Lung (tissue), 12 donors: ENCODE measurements around the gene DARS1. TPM values are rescaled to one million over a fixed set of nuclear protein-coding genes. Genes with fewer than 3 reads are reported as not detected.

Source experiments
- ATAC-seq: fragments of 200-7000 bp; cut with Tn5 transposase; one replicate; pipeline ENCODE4 v1.9.1; 2020; ENCODE audit warnings: moderate number of reproducible peaks; ENCODE audit not compliant: insufficient read depth, low FRiP score
- DNase-seq, 3 donors: peaks; one replicate each; pipeline ENCODE4 v3.0.0-alpha.2; 2013 to 2017
- H3K27ac ChIP-seq, 2 donors: one replicate each; pipeline ENCODE4 v1.5.1; 2013; ENCODE audit warnings: mild to moderate bottlenecking in 2 of 2, moderate library complexity in 2 of 2, control low read depth in 1 of 2, inconsistent platforms in 1 of 2, low read depth in 1 of 2, low read length in 1 of 2
- H3K27me3 ChIP-seq, 3 donors: one replicate each; pipeline ENCODE4 v1.5.1; 2013; ENCODE audit warnings: low read length in 2 of 3; ENCODE audit not compliant: control insufficient read depth in 3 of 3, insufficient read depth in 3 of 3
- H3K36me3 ChIP-seq, 4 donors: one replicate each; pipeline ENCODE4 v1.5.1; 2013; ENCODE audit warnings: low read length in 4 of 4, mild to moderate bottlenecking in 1 of 4, moderate library complexity in 1 of 4; ENCODE audit not compliant: control insufficient read depth in 4 of 4, insufficient read depth in 4 of 4
- H3K4me1 ChIP-seq, 5 donors: one replicate each; pipeline ENCODE4 v1.5.1; 2013; ENCODE audit warnings: low read length in 5 of 5, mild to moderate bottlenecking in 2 of 5, moderate library complexity in 1 of 5; ENCODE audit not compliant: control insufficient read depth in 5 of 5, insufficient read depth in 5 of 5
- H3K4me3 ChIP-seq: one replicate; pipeline ENCODE4 v1.5.1; 2013; ENCODE audit warnings: mild to moderate bottlenecking, control low read depth, moderate library complexity
- H3K9ac ChIP-seq, 2 donors: one replicate each; pipeline ENCODE4 v1.5.1; 2013; ENCODE audit warnings: low read length in 2 of 2, control low read depth in 1 of 2; ENCODE audit not compliant: insufficient read depth in 1 of 2
- H3K9me3 ChIP-seq, 4 donors: one replicate each; pipeline ENCODE4 v1.5.1; 2013; ENCODE audit warnings: low read length in 3 of 4, mild to moderate bottlenecking in 1 of 4, moderate library complexity in 1 of 4; ENCODE audit not compliant: control insufficient read depth in 4 of 4, insufficient read depth in 3 of 4
- CTCF ChIP-seq: IDR thresholded peaks from 2 replicates; pipeline ENCODE4 v1.5.1; 2012; ENCODE audit warnings: mild to moderate bottlenecking; ENCODE audit errors: control extremely low read depth, extremely low read depth
- WGBS, 2 donors: extraction: QIAGEN DNeasy Blood & Tissue Kit; methylation state at CpG; one replicate each; pipeline ENCODE4 v1.1.7; 2013; 5-methylcytosine and 5-hydroxymethylcytosine counted together
- polyA plus RNA-seq, 2 donors: library from polyadenylated mRNA; stranded (reverse); fragments of 200-250 nt; gene quantifications; one replicate each; pipeline ENCODE4 v1.2.1, GENCODE V29; 2013
- total RNA-seq, 2 donors: library from RNA; depleted of rRNA in 1 of 2; stranded (reverse); fragments of >200 nt in 1 of 2; gene quantifications; one replicate each; pipeline ENCODE4 v1.2.1, GENCODE V29; 2014 to 2021
- donor health status: control.
- donor health status: control.
- donor health status: Bipolar disorder and iron deficiency.
- donor health status: healthy.
- donor health status: DM: yes; HTN: yes; CAD: no.

The DARS1 gene
- total and polyA plus RNA-seq, 4 donors = 47.2 to 77.9 (median 58.7) TPM

DNA sequence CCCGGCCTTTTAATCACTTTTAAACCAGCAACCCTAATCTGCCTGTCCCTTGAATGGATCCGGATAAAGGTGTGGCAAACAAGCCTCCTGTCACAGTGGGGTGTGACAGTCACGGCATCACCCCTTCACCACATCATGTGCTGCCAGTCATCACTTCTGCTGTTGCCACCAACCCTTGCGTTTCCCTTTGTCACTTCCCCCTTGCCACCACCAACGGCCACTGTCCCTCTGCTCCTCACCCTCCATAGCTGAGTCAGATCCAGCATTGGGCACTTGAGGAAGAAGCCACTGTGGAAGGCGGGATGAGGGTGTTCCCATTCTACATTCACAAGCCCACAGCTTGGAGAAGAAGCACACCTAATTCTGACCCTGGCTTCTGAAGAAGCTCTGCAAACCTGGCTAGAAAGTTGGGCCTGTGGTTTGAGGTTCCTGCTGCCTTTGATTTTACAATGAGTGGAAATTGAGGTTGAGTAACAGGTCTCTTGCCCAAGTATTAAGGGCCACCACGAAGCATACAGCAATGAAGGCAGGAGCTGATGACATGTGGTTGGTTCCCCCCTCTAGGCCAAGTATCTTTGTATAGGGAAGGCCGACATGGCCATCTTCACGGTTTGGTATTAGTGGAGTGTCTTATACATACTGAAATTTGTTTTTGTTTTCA lies 22.9 kb upstream of the DARS1 start:
- no peak for DNase-seq
- H3K4me3 ChIP-seq = no peak overlapping the region
- no peaks in the 10 kb centered on the region for H3K27me3 ChIP-seq
- H3K9ac ChIP-seq = no peak overlapping the region
- H3K4me1 ChIP-seq = peaks cover 0 to 10% (median 2%) of the 10 kb centered on the region in 5 donors
- peak; percentile 58 for ATAC-seq
- no peak for TF ChIP-seq CTCF
- H3K9me3 ChIP-seq = peaks cover 0 to 3% (median 0%) of the 10 kb centered on the region in 4 donors
- peak overlapping the region in 1 of 2 donors; percentile 61 for H3K27ac ChIP-seq
- WGBS, 2 donors = 31 to 66% methylated on average over 9 of the region's 9 CpGs
- H3K36me3 ChIP-seq = no peaks in the 10 kb centered on the region

DNA sequence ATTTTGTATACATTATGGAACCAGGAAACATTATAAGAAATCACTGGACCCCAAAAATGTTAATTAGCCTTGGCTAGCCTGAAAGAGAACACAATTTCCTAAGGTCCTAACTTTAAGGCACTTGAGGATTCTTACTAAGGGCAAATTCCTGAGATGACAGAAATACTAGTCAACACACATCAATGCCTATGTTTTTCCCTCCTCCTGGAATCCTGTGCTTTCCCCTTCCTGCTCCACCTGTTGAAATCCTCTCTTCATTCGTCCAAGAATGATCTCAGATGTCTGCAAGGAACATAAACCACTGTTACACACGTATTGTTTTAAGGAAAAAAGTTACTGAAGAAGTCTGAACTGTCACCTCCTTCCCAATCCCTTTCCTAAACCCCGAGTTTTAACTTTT lies 21.2 kb upstream of the DARS1 start:
- no peak overlapping the region for H3K27ac ChIP-seq
- H3K9me3 ChIP-seq = peaks cover 0 to 3% (median 0%) of the 10 kb centered on the region in 4 donors
- WGBS, 2 donors = 55 to 61% methylated on average over 3 of the region's 3 CpGs
- H3K27me3 ChIP-seq = no peaks in the 10 kb centered on the region
- no peak overlapping the region for H3K4me3 ChIP-seq
- H3K4me1 ChIP-seq = peaks cover 0 to 5% (median 2%) of the 10 kb centered on the region in 5 donors
- no peak for TF ChIP-seq CTCF
- DNase-seq = no peak
- no peak for ATAC-seq
- H3K9ac ChIP-seq = no peak overlapping the region
- no peaks in the 10 kb centered on the region for H3K36me3 ChIP-seq

DNA sequence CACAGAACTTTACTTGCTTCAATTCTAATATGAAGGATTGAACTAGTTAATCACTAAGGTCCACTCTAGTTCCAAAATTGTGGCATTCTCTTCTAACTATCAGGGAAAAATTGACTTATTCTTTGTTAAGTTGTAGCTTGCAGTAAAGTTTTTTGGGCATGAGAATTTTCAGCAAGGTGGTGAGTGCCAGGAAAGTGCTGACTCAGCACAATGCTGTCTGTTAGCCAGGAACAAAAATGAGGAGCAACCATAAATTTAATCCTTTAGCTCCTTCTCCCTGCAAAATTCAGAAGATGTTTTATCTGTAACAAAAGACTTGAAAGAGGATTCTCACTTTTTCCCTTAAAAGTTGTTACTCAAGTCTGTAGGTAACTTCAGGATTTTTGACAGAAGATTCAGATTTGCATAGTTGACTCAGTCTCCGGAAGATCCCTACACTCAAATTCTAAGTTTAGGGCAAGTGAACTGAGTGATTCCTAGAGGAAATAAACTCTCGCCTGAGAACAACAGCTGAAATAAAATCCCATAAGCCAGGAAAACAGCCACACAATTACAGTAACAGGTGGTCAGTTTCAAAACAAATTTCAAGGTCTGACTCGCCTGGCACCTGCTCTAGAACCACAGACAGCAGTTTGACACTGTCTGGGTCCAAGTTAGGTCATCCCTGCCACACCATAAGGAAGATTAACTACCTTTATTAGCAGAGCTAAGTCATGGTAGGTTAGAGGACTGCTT lies 20.2 kb upstream of the DARS1 start:
- 42 to 62% methylated on average over 3 of the region's 3 CpGs for WGBS, 2 donors
- no peak overlapping the region for H3K4me3 ChIP-seq
- peaks cover 0 to 3% (median 0%) of the 10 kb centered on the region in 4 donors for H3K9me3 ChIP-seq
- no peaks in the 10 kb centered on the region for H3K36me3 ChIP-seq
- TF ChIP-seq CTCF = no peak
- H3K9ac ChIP-seq = no peak overlapping the region
- no peaks in the 10 kb centered on the region for H3K27me3 ChIP-seq
- peaks cover 0 to 5% (median 2%) of the 10 kb centered on the region in 5 donors for H3K4me1 ChIP-seq
- H3K27ac ChIP-seq = no peak overlapping the region
- ATAC-seq (no peak), DNase-seq (no peak)
